ENCODE data around the gene CFAP97D2. TPM values are rescaled to one million over a fixed set of nuclear protein-coding genes. Genes with fewer than 3 reads are reported as not detected.

CFAP97D2 gene
- total RNA-seq, 1 donor from 2014 or later = not detected

DNA sequence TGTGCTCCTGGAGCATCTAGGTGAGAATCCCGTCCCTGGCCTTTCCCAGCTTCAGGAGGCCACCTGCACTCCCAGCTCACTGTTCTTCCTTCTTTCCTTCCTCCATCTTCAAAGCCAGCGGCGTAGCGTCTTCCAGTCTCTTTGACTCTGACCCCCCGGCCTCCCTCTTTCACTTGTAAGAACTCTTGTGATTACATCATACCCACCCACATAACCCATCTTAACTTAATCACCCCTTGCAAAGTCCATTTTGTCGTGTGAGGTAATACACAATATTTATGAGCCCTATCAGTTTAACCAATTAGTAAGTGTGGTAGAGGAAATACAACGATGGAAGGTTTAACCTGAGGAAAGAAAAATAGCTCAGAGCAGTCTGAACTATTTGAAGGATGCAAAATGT is 51.1 kb downstream of the CFAP97D2 start:
- Histone ChIP-seq H3K4me3 (ENCODE audit: low read depth, low read length) (no peak overlapping the region), H3K36me3 (ENCODE audit: control insufficient read depth, insufficient read depth, low read length) (no peaks in the 10 kb centered on the region), H3K27me3 (ENCODE audit: control insufficient read depth, insufficient read depth, low read length) (peaks cover 5% of the 10 kb centered on the region)
- TF ChIP-seq, protein P1, sequence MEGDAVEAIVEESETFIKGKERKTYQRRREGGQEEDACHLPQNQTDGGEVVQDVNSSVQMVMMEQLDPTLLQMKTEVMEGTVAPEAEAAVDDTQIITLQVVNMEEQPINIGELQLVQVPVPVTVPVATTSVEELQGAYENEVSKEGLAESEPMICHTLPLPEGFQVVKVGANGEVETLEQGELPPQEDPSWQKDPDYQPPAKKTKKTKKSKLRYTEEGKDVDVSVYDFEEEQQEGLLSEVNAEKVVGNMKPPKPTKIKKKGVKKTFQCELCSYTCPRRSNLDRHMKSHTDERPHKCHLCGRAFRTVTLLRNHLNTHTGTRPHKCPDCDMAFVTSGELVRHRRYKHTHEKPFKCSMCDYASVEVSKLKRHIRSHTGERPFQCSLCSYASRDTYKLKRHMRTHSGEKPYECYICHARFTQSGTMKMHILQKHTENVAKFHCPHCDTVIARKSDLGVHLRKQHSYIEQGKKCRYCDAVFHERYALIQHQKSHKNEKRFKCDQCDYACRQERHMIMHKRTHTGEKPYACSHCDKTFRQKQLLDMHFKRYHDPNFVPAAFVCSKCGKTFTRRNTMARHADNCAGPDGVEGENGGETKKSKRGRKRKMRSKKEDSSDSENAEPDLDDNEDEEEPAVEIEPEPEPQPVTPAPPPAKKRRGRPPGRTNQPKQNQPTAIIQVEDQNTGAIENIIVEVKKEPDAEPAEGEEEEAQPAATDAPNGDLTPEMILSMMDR (IDR thresholded peaks at IDR 0.05; ENCODE audit: insufficient read depth, low read length, severe bottlenecking) = no peak
- FAIRE-seq = no peak
- no peak for DNase-seq (ENCODE audit: low read depth)

DNA sequence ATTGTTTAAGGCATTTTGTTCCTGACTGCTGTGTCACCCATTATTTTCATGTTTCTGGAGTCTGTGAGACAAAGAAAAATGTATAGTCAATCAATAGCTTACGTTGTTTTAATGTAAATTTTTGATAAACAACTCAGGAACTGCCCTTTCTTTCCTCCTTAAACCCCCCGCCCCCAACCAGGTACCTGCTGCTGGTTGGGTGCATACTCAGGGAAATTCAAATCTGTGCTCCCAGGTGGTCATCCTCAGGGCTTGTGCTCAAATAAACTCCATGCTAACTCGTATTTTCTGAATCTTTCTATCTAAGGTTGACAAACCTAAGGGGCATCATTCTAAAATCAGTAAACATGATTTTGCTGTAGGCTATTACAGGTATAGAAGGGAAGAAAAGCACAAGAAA is 51.5 kb downstream of the CFAP97D2 start:
- FAIRE-seq (no peak), DNase-seq (ENCODE audit: low read depth) (no peak)
- H3K36me3 ChIP-seq (ENCODE audit: control insufficient read depth, insufficient read depth, low read length) = no peaks in the 10 kb centered on the region
- peaks cover 5% of the 10 kb centered on the region for H3K27me3 ChIP-seq (ENCODE audit: control insufficient read depth, insufficient read depth, low read length)
- H3K4me3 ChIP-seq (ENCODE audit: low read depth, low read length) = no peak overlapping the region
- TF ChIP-seq, protein P1 (IDR thresholded peaks at IDR 0.05; ENCODE audit: insufficient read depth, low read length, severe bottlenecking) = no peak

DNA sequence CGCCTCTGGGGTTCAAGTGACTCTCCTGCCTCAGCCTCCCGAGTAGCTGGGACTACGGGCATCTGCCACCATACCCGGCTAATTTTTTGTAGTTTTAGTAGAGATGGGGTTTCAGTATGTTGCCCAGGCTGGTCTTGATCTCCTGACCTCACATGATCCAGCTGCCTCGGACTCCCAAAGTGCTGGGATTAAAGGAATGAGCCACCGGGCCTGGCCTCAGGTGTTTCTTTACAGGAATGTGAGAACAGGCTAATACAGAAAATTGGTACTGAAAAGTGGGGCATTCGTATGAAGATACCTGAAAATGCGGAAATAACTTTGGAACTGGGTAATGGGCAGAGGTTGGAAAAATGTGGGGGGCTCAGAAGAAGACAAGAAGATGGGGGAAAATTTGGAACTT is 52.8 kb downstream of the CFAP97D2 start:
- Histone ChIP-seq H3K4me3 (ENCODE audit: low read depth, low read length) (no peak overlapping the region), H3K27me3 (ENCODE audit: control insufficient read depth, insufficient read depth, low read length) (peaks cover 5% of the 10 kb centered on the region), H3K36me3 (ENCODE audit: control insufficient read depth, insufficient read depth, low read length) (peaks cover 3% of the 10 kb centered on the region)
- DNase-seq (ENCODE audit: low read depth) (no peak), FAIRE-seq (no peak)
- TF ChIP-seq, protein P1 (IDR thresholded peaks at IDR 0.05; ENCODE audit: insufficient read depth, low read length, severe bottlenecking) = no peak

DNA sequence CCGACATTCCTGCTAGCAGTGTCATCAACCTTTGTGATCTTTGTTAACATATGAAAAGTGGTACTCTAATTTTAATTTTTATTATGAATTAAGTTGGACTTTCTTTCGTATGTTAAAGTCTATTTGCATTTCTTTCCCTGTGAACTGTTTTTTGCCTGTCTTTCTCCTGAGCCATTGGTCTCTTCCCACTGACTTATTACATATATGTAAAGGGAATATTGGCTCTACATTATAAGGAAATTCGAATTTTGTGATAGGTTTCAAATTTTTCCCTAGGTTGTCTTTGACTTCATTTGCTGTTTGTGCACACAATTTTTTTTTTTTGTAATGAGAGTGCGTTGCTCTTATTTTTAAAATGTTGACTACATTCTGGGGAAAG is 55.2 kb downstream of the CFAP97D2 start:
- TF ChIP-seq, protein P1 (IDR thresholded peaks at IDR 0.05; ENCODE audit: insufficient read depth, low read length, severe bottlenecking) = no peak
- peaks cover 2% of the 10 kb centered on the region for H3K27me3 ChIP-seq (ENCODE audit: control insufficient read depth, insufficient read depth, low read length)
- H3K4me3 ChIP-seq (ENCODE audit: low read depth, low read length) = peak overlapping the region; percentile 86
- FAIRE-seq = no peak
- peaks cover 10% of the 10 kb centered on the region for H3K36me3 ChIP-seq (ENCODE audit: control insufficient read depth, insufficient read depth, low read length)
- no peak for DNase-seq (ENCODE audit: low read depth)

DNA sequence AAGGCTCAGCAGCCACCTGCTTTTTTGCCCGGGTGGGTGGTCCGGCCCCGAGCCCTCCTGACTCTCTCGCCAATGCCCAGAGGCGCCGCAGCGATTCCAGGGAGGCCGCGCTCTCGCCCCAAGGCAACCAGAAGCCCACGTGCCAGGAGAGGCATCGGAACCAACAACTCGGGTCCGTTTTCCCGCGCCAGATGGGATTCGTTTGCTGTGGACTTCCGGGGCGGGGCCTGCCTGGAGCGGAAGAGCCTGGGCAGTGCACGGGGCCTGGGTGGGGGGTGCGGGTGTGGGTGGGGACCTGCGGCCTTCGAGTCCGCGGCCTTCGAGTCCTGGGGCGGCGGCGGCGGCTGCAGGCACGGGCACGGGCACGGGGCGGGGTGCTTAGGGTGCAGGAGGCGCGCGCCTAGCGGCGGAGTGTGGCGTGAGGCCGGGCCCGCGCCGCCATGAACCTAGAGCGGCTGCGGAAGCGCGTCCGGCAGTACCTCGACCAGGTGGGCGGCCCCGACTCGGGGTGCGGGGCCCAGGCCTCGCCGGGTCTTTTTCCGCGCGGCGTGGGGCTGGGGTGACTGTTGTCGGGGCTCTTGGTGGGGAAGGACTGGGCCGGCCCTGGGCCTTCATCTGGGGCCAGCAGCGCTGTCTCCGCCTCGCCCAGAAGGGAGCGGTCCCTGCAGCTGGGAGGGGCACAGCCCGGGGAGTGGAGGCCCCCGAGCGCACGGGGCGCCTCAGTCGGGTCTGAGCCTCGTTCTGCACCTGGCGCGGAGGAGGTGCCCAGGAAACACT is 55.8 kb downstream of the CFAP97D2 start, which contains the start of gene CDC16:
TSS of gene CDC16 (plus strand) at position 253 of the 777 bp plus-strand sequence. CDS start at position 441, 188 bp downstream.
- Histone ChIP-seq H3K27me3 (ENCODE audit: control insufficient read depth, insufficient read depth, low read length) (peaks cover 1% of the 10 kb centered on the region), H3K4me3 (ENCODE audit: low read depth, low read length) (peak within 1 kb of the TSS; percentile 86), H3K36me3 (ENCODE audit: control insufficient read depth, insufficient read depth, low read length) (peaks cover 12% of the 10 kb centered on the region)
- TF ChIP-seq, protein P1 (IDR thresholded peaks at IDR 0.05; ENCODE audit: insufficient read depth, low read length, severe bottlenecking) = peak; percentile 31
- DNase-seq (ENCODE audit: low read depth) (peak; percentile 65), FAIRE-seq (no peak)
